ENCODE results near the gene ACSS3.

ACSS3 gene

GRCh38 chr12:81224626-81225025 is 146.7 kb downstream of the ACSS3 start:
- TF ChIP-seq CTCF (conservative IDR thresholded peaks at IDR 0.05; ENCODE audit: control insufficient read depth, insufficient read depth, low read depth, low read length) = no peak
- no peak for DNase-seq (ENCODE audit: low read depth)
- no peak overlapping the region for H3K4me3 ChIP-seq (ENCODE audit: control insufficient read depth, low read depth, low read length)

GRCh38 chr12:81229759-81230158 is 151.9 kb downstream of the ACSS3 start:
- H3K4me3 ChIP-seq (ENCODE audit: control insufficient read depth, low read depth, low read length) = no peak overlapping the region
- no peak for TF ChIP-seq CTCF (conservative IDR thresholded peaks at IDR 0.05; ENCODE audit: control insufficient read depth, insufficient read depth, low read depth, low read length)
- DNase-seq (ENCODE audit: low read depth) = no peak

GRCh38 chr12:81231574-81232368 is 153.9 kb downstream of the ACSS3 start:
- DNase-seq (ENCODE audit: low read depth) = no peak
- no peak for TF ChIP-seq CTCF (conservative IDR thresholded peaks at IDR 0.05; ENCODE audit: control insufficient read depth, insufficient read depth, low read depth, low read length)
- H3K4me3 ChIP-seq (ENCODE audit: control insufficient read depth, low read depth, low read length) = no peak overlapping the region

GRCh38 chr12:81245458-81245857 is 167.6 kb downstream of the ACSS3 start:
- DNase-seq (ENCODE audit: low read depth) = no peak
- no peak for TF ChIP-seq CTCF (conservative IDR thresholded peaks at IDR 0.05; ENCODE audit: control insufficient read depth, insufficient read depth, low read depth, low read length)
- no peak overlapping the region for H3K4me3 ChIP-seq (ENCODE audit: control insufficient read depth, low read depth, low read length)

- no peak for TF ChIP-seq CTCF (conservative IDR thresholded peaks at IDR 0.05; ENCODE audit: control insufficient read depth, insufficient read depth, low read depth, low read length)
- no peak for DNase-seq (ENCODE audit: low read depth)
- no peak overlapping the region for H3K4me3 ChIP-seq (ENCODE audit: control insufficient read depth, low read depth, low read length)
Measured at GRCh38 chr12:81245907-81246570, 168.2 kb downstream of the ACSS3 start.

- no peak for TF ChIP-seq CTCF (conservative IDR thresholded peaks at IDR 0.05; ENCODE audit: control insufficient read depth, insufficient read depth, low read depth, low read length)
- DNase-seq (ENCODE audit: low read depth) = peak; percentile 10
- no peak overlapping the region for H3K4me3 ChIP-seq (ENCODE audit: control insufficient read depth, low read depth, low read length)
Measured at GRCh38 chr12:81249976-81250375, 172.1 kb downstream of the ACSS3 start.

Data from fibroblast of mammary gland (primary cell).